Muscle of leg (tissue), 16 donors: ENCODE results near the gene TERT. TPM values are rescaled to one million over a fixed set of nuclear protein-coding genes. Genes with fewer than 3 reads are reported as not detected.
A peak's percentile ranks its signal among the peaks of the same experiment; 100 is the strongest.
"Not testable (repeated sequence)": the region's sequence is repeated elsewhere in the genome, so short reads cannot be mapped to it uniquely, and the experiment has no call there.

Source experiments
- DNase-seq: peaks from one replicate; pipeline ENCODE4 v3.0.0; 2013
- H3K27ac ChIP-seq: one replicate; pipeline ENCODE4 v1.5.1; 2013; ENCODE audit warnings: mild to moderate bottlenecking, low read length, control low read depth
- H3K27me3 ChIP-seq: one replicate; pipeline ENCODE4 v1.6.1; 2013; ENCODE audit warnings: low read length; ENCODE audit not compliant: control insufficient read depth, insufficient read depth
- H3K36me3 ChIP-seq: one replicate; pipeline ENCODE4 v1.6.1; 2013; ENCODE audit warnings: low read length; ENCODE audit not compliant: control insufficient read depth, insufficient read depth
- H3K4me1 ChIP-seq: one replicate; pipeline ENCODE4 v1.6.1; 2013; ENCODE audit warnings: low read length; ENCODE audit not compliant: control insufficient read depth, insufficient read depth
- H3K4me3 ChIP-seq: one replicate; pipeline ENCODE4 v1.5.1; 2013; ENCODE audit warnings: low read length, control low read depth
- H3K9me3 ChIP-seq: replicated peaks from 2 replicates; pipeline ENCODE4 v1.6.1; 2013; ENCODE audit warnings: low read depth, low read length; ENCODE audit not compliant: control insufficient read depth
- WGBS: methylation state at CpG from one replicate; pipeline ENCODE4 v1.1.5; 2013; ENCODE audit warnings: missing lambda C conversion rate; ENCODE audit not compliant: insufficient coverage; 5-methylcytosine and 5-hydroxymethylcytosine counted together
- long read RNA-seq, 11 donors: transcript quantifications; one replicate each; lab custom pipeline, GENCODE V29; 2026
- polyA plus RNA-seq, 8 donors: library from polyadenylated mRNA; unstranded; fragments of 120-200 nt; gene quantifications; one replicate each; pipeline versions ENCODE4 v1.2.1 to v1.2.3, GENCODE V29; 2013; ENCODE audit warnings: inconsistent platforms in 1 of 8, low replicate concordance in 1 of 8; ENCODE audit not compliant: insufficient read length in 8 of 8, insufficient read depth in 1 of 8
- total RNA-seq: library from RNA; stranded (reverse); fragments of 120-200 nt; gene quantifications from one replicate; pipeline ENCODE4 v1.2.4, GENCODE V29; 2013

The TERT gene
- total RNA-seq (not detected), polyA plus RNA-seq (under 1 TPM in 4 of 8 donors, not detected in 4; 0.05 to 0.23 (median 0.15) TPM)
- long read RNA-seq, donor 1, result 0 reads
- long read RNA-seq, donor 2, result 0 reads
- long read RNA-seq, donor 3, result 0 reads
- long read RNA-seq, donor 4, result 0 reads
- long read RNA-seq, donor 5, result 0 reads
- long read RNA-seq, donor 6, result 0 reads
- long read RNA-seq, donor 7, result 0 reads
- long read RNA-seq, donor 8, result 0 reads
- long read RNA-seq, donor 9, result 0 reads
- long read RNA-seq, donor 10, result 0 reads
- long read RNA-seq, donor 11, result 0 reads

DNA sequence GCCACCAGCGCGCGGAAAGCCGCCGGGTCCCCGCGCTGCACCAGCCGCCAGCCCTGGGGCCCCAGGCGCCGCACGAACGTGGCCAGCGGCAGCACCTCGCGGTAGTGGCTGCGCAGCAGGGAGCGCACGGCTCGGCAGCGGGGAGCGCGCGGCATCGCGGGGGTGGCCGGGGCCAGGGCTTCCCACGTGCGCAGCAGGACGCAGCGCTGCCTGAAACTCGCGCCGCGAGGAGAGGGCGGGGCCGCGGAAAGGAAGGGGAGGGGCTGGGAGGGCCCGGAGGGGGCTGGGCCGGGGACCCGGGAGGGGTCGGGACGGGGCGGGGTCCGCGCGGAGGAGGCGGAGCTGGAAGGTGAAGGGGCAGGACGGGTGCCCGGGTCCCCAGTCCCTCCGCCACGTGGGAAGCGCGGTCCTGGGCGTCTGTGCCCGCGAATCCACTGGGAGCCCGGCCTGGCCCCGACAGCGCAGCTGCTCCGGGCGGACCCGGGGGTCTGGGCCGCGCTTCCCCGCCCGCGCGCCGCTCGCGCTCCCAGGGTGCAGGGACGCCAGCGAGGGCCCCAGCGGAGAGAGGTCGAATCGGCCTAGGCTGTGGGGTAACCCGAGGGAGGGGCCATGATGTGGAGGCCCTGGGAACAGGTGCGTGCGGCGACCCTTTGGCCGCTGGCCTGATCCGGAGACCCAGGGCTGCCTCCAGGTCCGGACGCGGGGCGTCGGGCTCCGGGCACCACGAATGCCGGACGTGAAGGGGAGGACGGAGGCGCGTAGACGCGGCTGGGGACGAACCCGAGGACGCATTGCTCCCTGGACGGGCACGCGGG, at the start of gene TERT:
Gene TERT (minus strand): TSS at position 234 of the 815 bp plus-strand sequence. CDS start 79 bp downstream, at position 155.
- no peak for DNase-seq
- no peak within 1 kb of the TSS for H3K27ac ChIP-seq
- peaks cover 59% of the 10 kb centered on the region for H3K27me3 ChIP-seq
- WGBS, result 1% methylated on average over 94 of the region's 102 CpGs
- no peaks in the 10 kb centered on the region for H3K9me3 ChIP-seq
- H3K4me3 ChIP-seq, result no peak within 1 kb of the TSS
- H3K36me3 ChIP-seq, result no peaks in the 10 kb centered on the region
- H3K4me1 ChIP-seq, result no peaks in the 10 kb centered on the region

DNA sequence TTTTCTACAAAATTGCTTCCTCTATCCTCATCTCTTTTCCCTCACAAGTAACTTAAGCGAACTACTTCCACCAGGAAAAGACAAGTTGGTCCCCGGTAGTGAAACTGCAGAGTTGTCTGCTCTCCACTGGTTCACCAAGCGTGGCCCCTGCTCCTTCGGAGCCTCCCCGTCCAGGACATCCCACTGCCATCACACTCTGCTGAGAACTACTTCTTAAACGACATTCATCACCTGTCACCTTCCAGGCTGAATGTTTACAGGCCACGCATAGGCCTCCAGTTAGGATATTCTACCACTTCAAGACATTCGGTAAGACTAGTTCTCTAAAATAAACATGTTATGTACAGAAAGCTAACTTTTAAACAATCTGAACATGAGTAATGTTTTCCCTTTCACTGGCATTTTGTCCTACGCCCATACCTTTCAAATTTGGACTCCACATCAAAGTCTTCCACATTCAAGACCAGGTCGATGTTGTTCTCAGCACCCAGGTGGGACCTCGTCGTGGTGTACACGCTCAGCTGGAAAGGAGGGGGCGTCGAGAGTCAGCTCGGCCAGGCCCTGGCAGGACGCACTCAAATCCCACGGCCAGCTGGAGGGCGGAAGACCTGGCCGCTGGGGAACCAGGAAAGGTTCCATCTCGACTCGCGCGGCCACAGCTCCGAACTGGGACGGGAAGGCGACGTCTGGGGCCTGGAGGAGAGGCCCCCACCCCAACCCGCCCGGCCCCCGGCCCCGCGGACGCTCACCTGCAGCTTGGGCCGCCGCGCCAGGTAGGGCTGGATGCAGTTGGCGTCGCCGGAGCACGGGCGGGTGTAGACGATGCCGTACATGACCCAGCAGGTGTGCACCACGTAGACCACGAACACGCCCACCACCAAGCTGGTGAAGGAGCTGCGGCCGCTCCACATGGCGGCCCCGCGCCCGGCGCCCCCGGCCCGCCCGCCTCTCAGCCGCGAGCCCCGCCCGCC, 49.3 kb upstream of the TERT start:
- DNase-seq, result no peak
- H3K36me3 ChIP-seq, result peaks cover 28% of the 10 kb centered on the region
- H3K9me3 ChIP-seq, result no peaks in the 10 kb centered on the region
- H3K4me1 ChIP-seq, result peaks cover 16% of the 10 kb centered on the region
- 6% methylated on average over 57 of the region's 61 CpGs for WGBS
- H3K27ac ChIP-seq, result no peak overlapping the region
- no peaks in the 10 kb centered on the region for H3K27me3 ChIP-seq
- peak overlapping the region; percentile 59 for H3K4me3 ChIP-seq

DNA sequence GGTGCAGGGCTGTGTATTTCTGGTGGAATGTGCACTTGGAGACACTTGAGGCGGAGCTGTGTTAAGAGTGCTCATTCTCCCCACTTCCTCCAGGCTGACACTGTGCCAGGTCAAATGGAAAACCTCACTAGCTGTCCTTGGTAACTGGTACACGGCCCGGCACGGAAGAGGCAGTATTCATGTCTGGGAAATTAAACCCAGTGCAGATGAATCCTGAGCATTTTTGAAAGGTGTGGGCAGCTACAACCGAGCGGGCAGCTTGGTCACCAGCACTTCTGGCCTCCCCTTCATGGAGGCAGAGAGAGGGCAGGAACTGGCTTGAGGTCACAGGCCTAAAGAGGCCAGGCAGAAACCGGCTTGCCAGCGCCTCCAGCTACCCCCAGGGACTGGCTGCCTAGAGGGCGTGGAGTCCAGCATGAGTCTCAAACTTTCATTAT, 48.5 kb upstream of the TERT start:
- Histone ChIP-seq H3K27ac (no peak overlapping the region), H3K4me3 (no peak overlapping the region), H3K9me3 (no peaks in the 10 kb centered on the region), H3K27me3 (no peaks in the 10 kb centered on the region), H3K36me3 (peaks cover 37% of the 10 kb centered on the region), H3K4me1 (peaks cover 16% of the 10 kb centered on the region)
- WGBS, result 88% methylated on average over 3 of the region's 9 CpGs
- no peak for DNase-seq

DNA sequence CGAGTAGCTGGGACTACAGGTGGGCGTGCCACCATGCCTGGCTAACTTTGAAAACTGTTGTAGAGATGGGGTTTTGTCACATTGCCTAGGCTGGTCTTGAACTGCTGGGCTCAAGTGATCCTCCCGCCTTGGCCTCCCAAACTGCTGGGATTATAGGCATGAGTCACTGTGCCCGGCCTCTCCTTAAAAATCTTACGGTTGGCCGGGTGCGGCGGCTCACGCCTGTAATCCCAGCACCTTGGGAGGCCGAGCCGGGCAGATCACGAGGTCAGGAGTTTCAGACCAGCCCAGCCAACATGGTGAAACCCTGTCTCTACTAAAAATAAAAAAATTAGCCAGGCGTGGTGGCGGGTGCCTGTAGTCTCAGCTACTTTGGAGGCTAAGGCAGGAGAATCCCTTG, 47.8 kb upstream of the TERT start:
- Histone ChIP-seq H3K4me1 (peaks cover 16% of the 10 kb centered on the region), H3K36me3 (peaks cover 43% of the 10 kb centered on the region)
- WGBS, result 94% methylated on average over 14 of the region's 14 CpGs
- H3K9me3 ChIP-seq, H3K27ac ChIP-seq, H3K4me3 ChIP-seq, H3K27me3 ChIP-seq, DNase-seq: not testable (repeated sequence)

DNA sequence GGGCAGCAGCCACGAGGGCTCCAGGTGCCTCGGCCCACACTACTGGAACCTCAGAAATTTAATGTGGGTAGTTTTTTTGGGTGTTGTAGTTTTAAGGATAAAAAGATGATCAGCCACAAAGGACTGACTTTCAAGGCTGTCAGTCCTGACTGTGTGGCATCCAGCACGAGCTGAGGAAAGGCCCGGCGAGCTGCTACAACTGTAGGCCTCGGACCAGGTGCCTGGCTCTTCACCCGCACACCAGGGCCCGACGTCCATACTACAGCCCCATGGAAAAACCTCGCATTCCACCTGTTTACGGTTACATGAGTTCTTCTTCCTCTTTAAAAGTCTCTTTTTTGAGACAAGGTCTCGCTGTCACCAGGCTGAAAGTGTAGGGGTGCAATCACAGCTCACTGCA, 47.4 kb upstream of the TERT start:
- 99% methylated on average over 8 of the region's 12 CpGs for WGBS
- Histone ChIP-seq H3K36me3 (peaks cover 47% of the 10 kb centered on the region), H3K27me3 (no peaks in the 10 kb centered on the region), H3K4me1 (peaks cover 16% of the 10 kb centered on the region), H3K9me3 (no peaks in the 10 kb centered on the region), H3K4me3 (no peak overlapping the region), H3K27ac (no peak overlapping the region)
- no peak for DNase-seq

DNA sequence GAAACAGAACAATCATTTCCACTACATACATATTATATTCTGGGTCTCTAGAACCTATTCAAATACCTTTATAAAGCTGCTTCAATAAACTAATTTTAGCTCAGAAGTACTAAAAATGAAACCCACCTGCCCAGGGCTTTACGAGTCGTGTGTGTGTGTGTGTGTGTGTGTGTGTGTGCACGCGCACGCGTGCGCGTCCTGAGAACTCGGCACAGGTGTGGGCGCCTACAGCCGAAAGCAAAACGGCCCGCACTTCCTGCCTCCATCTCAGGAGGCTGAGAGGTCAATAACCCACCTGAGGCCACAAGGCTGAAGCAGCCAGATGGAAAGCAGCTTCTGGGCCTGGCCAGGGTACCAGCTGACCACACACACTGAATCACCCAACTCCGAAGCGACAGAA, 47.0 kb upstream of the TERT start:
- Histone ChIP-seq H3K36me3 (peaks cover 52% of the 10 kb centered on the region), H3K4me3 (no peak overlapping the region), H3K9me3 (no peaks in the 10 kb centered on the region), H3K27me3 (no peaks in the 10 kb centered on the region), H3K27ac (no peak overlapping the region), H3K4me1 (peaks cover 16% of the 10 kb centered on the region)
- DNase-seq, result no peak
- 93% methylated on average over 13 of the region's 15 CpGs for WGBS

DNA sequence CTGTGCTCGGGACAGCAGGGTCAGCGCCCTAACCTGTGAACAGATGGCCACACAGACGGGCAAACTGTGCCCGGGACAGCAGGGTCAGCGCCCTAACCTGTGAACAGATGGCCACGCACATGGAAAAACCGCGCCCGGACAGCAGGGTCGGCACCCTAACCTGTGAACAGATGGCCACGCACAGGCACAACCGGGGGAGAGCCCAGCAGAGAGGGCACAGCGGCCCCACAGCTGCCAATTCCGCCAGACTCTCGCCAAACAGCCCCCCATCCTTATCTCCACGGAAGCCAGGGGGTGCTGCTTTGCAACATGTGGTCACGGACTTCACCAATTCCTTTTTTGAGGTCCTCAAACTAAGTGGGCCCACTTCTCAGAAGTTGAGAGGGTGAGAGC, 44.9 kb upstream of the TERT start:
- not testable (repeated sequence) for H3K4me1 ChIP-seq, H3K9me3 ChIP-seq, H3K27ac ChIP-seq, DNase-seq, H3K4me3 ChIP-seq, H3K27me3 ChIP-seq
- peaks cover 72% of the 10 kb centered on the region for H3K36me3 ChIP-seq
- 85% methylated on average over 8 of the region's 17 CpGs for WGBS

DNA sequence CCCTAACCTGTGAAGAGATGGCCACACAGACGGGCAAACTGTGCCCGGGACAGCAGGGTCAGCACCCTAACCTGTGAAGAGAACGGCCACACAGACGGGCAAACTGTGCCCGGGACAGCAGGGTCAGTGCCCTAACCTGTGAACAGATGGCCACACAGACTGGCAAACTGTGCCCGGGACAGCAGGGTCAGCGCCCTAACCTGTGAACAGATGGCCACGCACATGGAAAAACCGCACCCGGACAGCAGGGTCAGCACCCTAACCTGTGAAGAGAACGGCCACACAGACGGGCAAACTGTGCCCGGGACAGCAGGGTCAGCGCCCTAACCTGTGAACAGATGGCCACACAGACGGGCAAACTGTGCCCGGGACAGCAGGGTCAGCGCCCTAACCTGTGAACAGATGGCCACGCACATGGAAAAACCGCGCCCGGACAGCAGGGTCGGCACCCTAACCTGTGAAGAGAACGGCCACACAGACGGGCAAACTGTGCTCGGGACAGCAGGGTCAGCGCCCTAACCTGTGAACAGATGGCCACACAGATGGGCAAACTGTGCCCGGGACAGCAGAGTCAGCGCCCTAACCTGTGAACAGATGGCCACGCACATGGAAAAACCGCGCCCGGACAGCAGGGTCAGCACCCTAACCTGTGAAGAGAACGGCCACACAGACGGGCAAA, 44.4 kb upstream of the TERT start:
- not testable (repeated sequence) for H3K27me3 ChIP-seq, H3K9me3 ChIP-seq, H3K4me1 ChIP-seq, DNase-seq, H3K27ac ChIP-seq, H3K4me3 ChIP-seq
- H3K36me3 ChIP-seq, result peaks cover 77% of the 10 kb centered on the region
- 95% methylated on average over 12 of the region's 34 CpGs for WGBS

DNA sequence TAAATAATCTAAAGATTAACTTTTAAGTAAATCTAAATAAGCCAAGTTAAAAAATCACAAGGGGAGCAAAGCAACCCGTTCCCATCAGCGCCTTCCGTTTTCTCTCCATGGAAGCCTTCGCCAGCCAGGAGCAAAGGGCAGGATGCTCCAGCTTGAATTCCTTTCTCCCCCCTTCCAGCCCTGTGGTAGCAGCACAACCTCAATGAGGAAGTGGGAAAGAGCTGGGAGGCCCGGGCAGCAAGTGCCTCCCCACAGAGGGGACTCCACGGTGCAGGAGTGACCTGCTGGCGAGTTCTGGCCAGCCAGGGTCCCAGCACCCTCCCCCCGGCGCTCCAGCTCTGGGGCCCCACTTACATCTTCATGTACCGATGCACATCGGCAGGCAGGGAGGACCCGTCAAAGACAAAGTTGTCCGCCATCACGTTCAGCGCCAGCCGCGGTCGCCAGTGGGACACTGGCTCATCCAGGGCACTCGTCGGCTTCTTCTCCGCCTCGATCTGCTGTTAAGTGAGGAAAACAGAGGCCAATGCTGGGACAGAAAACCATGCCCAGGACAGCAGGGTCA, 43.7 kb upstream of the TERT start:
- WGBS, result 93% methylated on average over 19 of the region's 22 CpGs
- H3K27me3 ChIP-seq, result no peaks in the 10 kb centered on the region

More for the DNA sequence above, 43.7 kb upstream of the TERT start:
- Histone ChIP-seq H3K27ac (no peak overlapping the region), H3K4me1 (peaks cover 3% of the 10 kb centered on the region), H3K4me3 (no peak overlapping the region), H3K36me3 (peaks cover 84% of the 10 kb centered on the region), H3K9me3 (no peaks in the 10 kb centered on the region)
- DNase-seq, result no peak
